BLaER1 (cell line): ENCODE results near the gene SUSD3.
"Not testable (repeated sequence)": the region's sequence is repeated elsewhere in the genome, so short reads cannot be mapped to it uniquely, and the experiment has no call there.

ENCODE experiments used
- H3K27ac ChIP-seq: shearing (Covaris generic); formaldehyde crosslinking; 2 replicates; pipeline ENCODE4 v1.8.1; 2022
- H3K27me3 ChIP-seq: shearing (Covaris generic); formaldehyde crosslinking; 2 replicates; pipeline ENCODE4 v1.8.1; 2022
- H3K36me3 ChIP-seq: shearing (Covaris generic); formaldehyde crosslinking; 2 replicates; pipeline ENCODE4 v1.8.1; 2022
- H3K4me1 ChIP-seq: shearing (Covaris generic); formaldehyde crosslinking; 2 replicates; pipeline ENCODE4 v1.8.1; 2022
- H3K4me2 ChIP-seq: shearing (Covaris generic); formaldehyde crosslinking; 2 replicates; pipeline ENCODE4 v1.8.1; 2022
- H3K4me3 ChIP-seq: shearing (Covaris generic); formaldehyde crosslinking; 2 replicates; pipeline ENCODE4 v1.8.1; 2022
- H3K9ac ChIP-seq: shearing (Covaris generic); formaldehyde crosslinking; 2 replicates; pipeline ENCODE4 v1.8.1; 2022
- H3K9me3 ChIP-seq: shearing (Covaris generic); formaldehyde crosslinking; 2 replicates; pipeline ENCODE4 v1.8.1; 2022
- H4K20me1 ChIP-seq: shearing (Covaris generic); formaldehyde crosslinking; 2 replicates; pipeline ENCODE4 v1.8.1; 2022
- Cebpa-rat ChIP-seq: shearing (Covaris generic); IDR thresholded peaks from 2 replicates; pipeline ENCODE4 v1.8.1; 2022

Gene SUSD3

GRCh38 chr9:93058355-93059010 is at the start of gene SUSD3:
SUSD3 (plus strand) TSS chr9:93058701; CDS start chr9:93058743, 42 bp downstream.
- peaks cover 91% of the 10 kb centered on the region for H3K4me1 ChIP-seq
- no peaks in the 10 kb centered on the region for H3K27me3 ChIP-seq

GRCh38 chr9:93009337-93010015 is 49.0 kb upstream of the SUSD3 start:
- peaks cover 86% of the 10 kb centered on the region for H3K36me3 ChIP-seq
- H4K20me1 ChIP-seq = peaks cover 29% of the 10 kb centered on the region
- H3K4me2 ChIP-seq = peak overlapping the region; percentile 86

More at GRCh38 chr9:93058355-93059010, at the start of gene SUSD3:
- Histone ChIP-seq H3K4me2 (peak within 1 kb of the TSS; percentile 99), H3K4me3 (peak within 1 kb of the TSS; percentile 74), H3K27ac (peak within 1 kb of the TSS; percentile 83), H3K9ac (peak within 1 kb of the TSS; percentile 79), H3K9me3 (no peaks in the 10 kb centered on the region), H4K20me1 (no peaks in the 10 kb centered on the region), H3K36me3 (0 out of 2 replicates have a peak, but pooled peaks cover 5% of the 10 kb centered on the region)
- TF ChIP-seq Cebpa-rat = no peak

GRCh38 chr9:93010056-93010455 is 48.4 kb upstream of the SUSD3 start:
- peak overlapping the region; percentile 73 for H3K27ac ChIP-seq
- no peaks in the 10 kb centered on the region for H3K9me3 ChIP-seq
- peak overlapping the region; percentile 86 for H3K4me2 ChIP-seq
- peak overlapping the region; percentile 48; the same call in 1 of the 2 replicates for H3K9ac ChIP-seq
- H3K27me3 ChIP-seq = no peaks in the 10 kb centered on the region
- H4K20me1 ChIP-seq = peaks cover 23% of the 10 kb centered on the region
- 0 out of 2 replicates have a peak overlapping the region, but pooled peaks have one; percentile 14 for H3K4me3 ChIP-seq
- H3K4me1 ChIP-seq = peaks cover 35% of the 10 kb centered on the region
- no peak for TF ChIP-seq Cebpa-rat
- peaks cover 82% of the 10 kb centered on the region for H3K36me3 ChIP-seq

More at GRCh38 chr9:93009337-93010015, 49.0 kb upstream of the SUSD3 start:
- TF ChIP-seq Cebpa-rat = no peak
- peak overlapping the region; percentile 48 for H3K9ac ChIP-seq
- H3K9me3 ChIP-seq = no peaks in the 10 kb centered on the region
- peaks cover 38% of the 10 kb centered on the region for H3K4me1 ChIP-seq
- no peaks in the 10 kb centered on the region for H3K27me3 ChIP-seq
- H3K4me3 ChIP-seq = 0 out of 2 replicates have a peak overlapping the region, but pooled peaks have one; percentile 14
- H3K27ac ChIP-seq = peak overlapping the region; percentile 73

GRCh38 chr9:93010704-93011103 is 47.8 kb upstream of the SUSD3 start:
- Histone ChIP-seq H3K27me3 (no peaks in the 10 kb centered on the region), H3K9ac (no peak overlapping the region), H3K4me2 (peak overlapping the region; percentile 86), H3K4me3 (no peak overlapping the region), H3K36me3 (peaks cover 82% of the 10 kb centered on the region), H3K27ac (peak overlapping the region; percentile 73), H3K9me3 (no peaks in the 10 kb centered on the region), H3K4me1 (peaks cover 35% of the 10 kb centered on the region), H4K20me1 (peaks cover 22% of the 10 kb centered on the region; the same call in 1 of the 2 replicates)
- TF ChIP-seq Cebpa-rat = no peak

GRCh38 chr9:93011114-93011513 is 47.4 kb upstream of the SUSD3 start:
- H4K20me1 ChIP-seq = peaks cover 22% of the 10 kb centered on the region; the same call in 1 of the 2 replicates
- no peak overlapping the region for H3K9ac ChIP-seq

GRCh38 chr9:93012963-93013855 is 45.3 kb upstream of the SUSD3 start:
- no peak for TF ChIP-seq Cebpa-rat
- Histone ChIP-seq H3K4me2 (no peak overlapping the region), H3K36me3 (peaks cover 82% of the 10 kb centered on the region), H3K4me3 (no peak overlapping the region), H3K9ac (no peak overlapping the region), H3K27me3 (no peaks in the 10 kb centered on the region), H4K20me1 (peaks cover 22% of the 10 kb centered on the region; the same call in 1 of the 2 replicates), H3K27ac (no peak overlapping the region), H3K4me1 (peaks cover 31% of the 10 kb centered on the region), H3K9me3 (no peaks in the 10 kb centered on the region)

More at GRCh38 chr9:93011114-93011513, 47.4 kb upstream of the SUSD3 start:
- Histone ChIP-seq H3K4me3 (no peak overlapping the region), H3K4me1 (peaks cover 35% of the 10 kb centered on the region), H3K9me3 (no peaks in the 10 kb centered on the region), H3K27ac (peak overlapping the region; percentile 73), H3K4me2 (peak overlapping the region; percentile 86), H3K36me3 (peaks cover 82% of the 10 kb centered on the region), H3K27me3 (no peaks in the 10 kb centered on the region)
- TF ChIP-seq Cebpa-rat = no peak

- no peaks in the 10 kb centered on the region for H3K9me3 ChIP-seq
Measured at GRCh38 chr9:93013856-93014582, 44.5 kb upstream of the SUSD3 start.

GRCh38 chr9:93015190-93015589 is 43.3 kb upstream of the SUSD3 start:
- H3K4me1 ChIP-seq = peaks cover 15% of the 10 kb centered on the region
- peaks cover 12% of the 10 kb centered on the region; the same call in 1 of the 2 replicates for H4K20me1 ChIP-seq
- not testable (repeated sequence) for H3K9ac ChIP-seq, H3K9me3 ChIP-seq, H3K4me3 ChIP-seq, H3K27ac ChIP-seq, H3K27me3 ChIP-seq, H3K4me2 ChIP-seq
- peaks cover 84% of the 10 kb centered on the region for H3K36me3 ChIP-seq

More at GRCh38 chr9:93013856-93014582, 44.5 kb upstream of the SUSD3 start:
- H3K9ac ChIP-seq = no peak overlapping the region
- no peak for TF ChIP-seq Cebpa-rat
- H3K27me3 ChIP-seq = no peaks in the 10 kb centered on the region
- peaks cover 23% of the 10 kb centered on the region for H3K4me1 ChIP-seq
- H3K4me3 ChIP-seq = no peak overlapping the region
- no peak overlapping the region for H3K4me2 ChIP-seq
- peaks cover 22% of the 10 kb centered on the region; the same call in 1 of the 2 replicates for H4K20me1 ChIP-seq
- H3K27ac ChIP-seq = no peak overlapping the region
- H3K36me3 ChIP-seq = peaks cover 82% of the 10 kb centered on the region

GRCh38 chr9:93017621-93018020 is 40.9 kb upstream of the SUSD3 start:
- H4K20me1 ChIP-seq = 0 out of 2 replicates have a peak, but pooled peaks cover 5% of the 10 kb centered on the region
- H3K4me3 ChIP-seq = no peak overlapping the region
- no peak overlapping the region for H3K9ac ChIP-seq
- peaks cover 22% of the 10 kb centered on the region; the same call in 1 of the 2 replicates for H3K4me1 ChIP-seq
- H3K4me2 ChIP-seq = no peak overlapping the region
- H3K27me3 ChIP-seq = no peaks in the 10 kb centered on the region
- H3K9me3 ChIP-seq = no peaks in the 10 kb centered on the region
- TF ChIP-seq Cebpa-rat = no peak
- H3K36me3 ChIP-seq = peaks cover 95% of the 10 kb centered on the region
- H3K27ac ChIP-seq = no peak overlapping the region
